Measurements from ENCODE around the gene NBAS.

- TF ChIP-seq CTCF (conservative IDR thresholded peaks at IDR 0.05; ENCODE audit: low read length) (no peak), EZH2phosphoT487 (IDR thresholded peaks at IDR 0.05; ENCODE audit: borderline replicate concordance, low read depth, low read length) (no peak)
These were observed 161.9 kb downstream of the NBAS start for GRCh38 chr2:15399241-15399640.

Data from OCI-LY7 (cell line).